GM19240 (cell line): ENCODE data around the gene HNRNPH3.
A peak's percentile ranks its signal among the peaks of the same experiment; 100 is the strongest.
"Not testable (repeated sequence)": the region's sequence is repeated elsewhere in the genome, so short reads cannot be mapped to it uniquely, and the experiment has no call there.

Source experiments
- DNase-seq: peaks from one replicate; pipeline ENCODE4 v3.0.0; 2011; ENCODE audit warnings: low spot score; ENCODE audit not compliant: insufficient read length

Gene HNRNPH3

GRCh38 chr10:68331455-68332258 is at the start of gene HNRNPH3:
HNRNPH3 (plus strand) TSS chr10:68332064; CDS start chr10:68337222, 5,158 bp downstream.
- peak; percentile 69 for DNase-seq

GRCh38 chr10:68284062-68285001 is 47.5 kb upstream of the HNRNPH3 start:
- DNase-seq = no peak

GRCh38 chr10:68288717-68289116 is 43.1 kb upstream of the HNRNPH3 start:
- DNase-seq = no peak

GRCh38 chr10:68290736-68291135 is 41.1 kb upstream of the HNRNPH3 start:
- no peak for DNase-seq

GRCh38 chr10:68296843-68297663 is 34.8 kb upstream of the HNRNPH3 start:
- DNase-seq = no peak

- DNase-seq = no peak
Observed at GRCh38 chr10:68301301-68301700, 30.6 kb upstream of the HNRNPH3 start.

- DNase-seq = peak; percentile 11
Observed at GRCh38 chr10:68301790-68302502, 29.9 kb upstream of the HNRNPH3 start.

- no peak for DNase-seq
Observed at GRCh38 chr10:68302503-68302823, 29.4 kb upstream of the HNRNPH3 start.

GRCh38 chr10:68302871-68303270 is 29.0 kb upstream of the HNRNPH3 start:
- no peak for DNase-seq

GRCh38 chr10:68303849-68304412 is 27.9 kb upstream of the HNRNPH3 start:
- DNase-seq = no peak

GRCh38 chr10:68305854-68306253 is 26.0 kb upstream of the HNRNPH3 start:
- no peak for DNase-seq

- DNase-seq = no peak
Observed at GRCh38 chr10:68310531-68310930, 21.3 kb upstream of the HNRNPH3 start.

- not testable (repeated sequence) for DNase-seq
Observed at GRCh38 chr10:68314930-68315329, 16.9 kb upstream of the HNRNPH3 start.

GRCh38 chr10:68315582-68315981 is 16.3 kb upstream of the HNRNPH3 start:
- DNase-seq = no peak

GRCh38 chr10:68318331-68319059 is 13.4 kb upstream of the HNRNPH3 start:
- no peak for DNase-seq

GRCh38 chr10:68324396-68324795 is 7.5 kb upstream of the HNRNPH3 start:
- not testable (repeated sequence) for DNase-seq

GRCh38 chr10:68327889-68328786 is 3.7 kb upstream of the HNRNPH3 start:
- DNase-seq = no peak

- no peak for DNase-seq
Observed at GRCh38 chr10:68329506-68329861, 2.4 kb upstream of the HNRNPH3 start.
